Measurements from ENCODE around the gene NKD2.

NKD2 gene

DNA sequence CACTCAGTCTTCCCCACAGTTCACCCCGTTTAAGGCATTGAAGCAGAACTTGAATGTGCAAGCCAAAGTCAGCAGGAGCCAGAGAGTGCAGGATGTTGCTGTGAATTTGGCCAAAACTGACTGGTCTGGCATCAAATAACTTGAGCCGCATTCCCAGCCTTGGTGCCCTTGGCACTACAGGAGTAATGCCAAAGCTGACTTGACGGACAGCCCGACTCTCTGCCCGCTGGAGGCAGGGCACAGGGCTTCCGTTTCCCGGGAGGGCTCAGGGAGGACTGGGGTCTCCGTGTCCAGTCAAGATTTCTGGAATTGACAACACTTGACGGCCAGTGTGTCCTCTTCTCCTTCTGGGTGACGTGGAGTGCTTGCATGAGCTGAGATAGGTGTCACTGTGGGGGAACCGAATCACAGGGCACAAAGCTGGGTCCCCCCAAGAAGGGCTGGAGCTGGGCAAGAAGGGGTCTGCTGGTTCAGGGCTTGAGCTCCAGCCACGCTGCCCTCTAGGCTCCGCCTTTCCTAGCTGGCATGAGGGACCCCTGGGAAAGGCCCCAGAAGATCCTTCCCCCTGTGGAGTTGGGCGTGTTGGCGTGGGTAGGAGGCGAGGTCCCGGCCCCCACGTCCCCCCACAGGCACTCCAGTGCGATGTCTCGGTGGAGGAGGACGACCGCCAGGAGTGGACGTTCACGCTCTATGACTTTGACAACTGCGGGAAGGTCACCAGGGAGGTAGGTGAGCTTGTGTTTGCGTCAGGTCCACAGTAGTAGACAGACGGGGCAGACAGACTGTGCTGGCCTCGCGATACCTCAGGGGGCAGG lies 25.2 kb downstream of the NKD2 start:
- no peak overlapping the region for H3K27ac ChIP-seq
- TF ChIP-seq ZFX (IDR thresholded peaks at IDR 0.05) = no peak

DNA sequence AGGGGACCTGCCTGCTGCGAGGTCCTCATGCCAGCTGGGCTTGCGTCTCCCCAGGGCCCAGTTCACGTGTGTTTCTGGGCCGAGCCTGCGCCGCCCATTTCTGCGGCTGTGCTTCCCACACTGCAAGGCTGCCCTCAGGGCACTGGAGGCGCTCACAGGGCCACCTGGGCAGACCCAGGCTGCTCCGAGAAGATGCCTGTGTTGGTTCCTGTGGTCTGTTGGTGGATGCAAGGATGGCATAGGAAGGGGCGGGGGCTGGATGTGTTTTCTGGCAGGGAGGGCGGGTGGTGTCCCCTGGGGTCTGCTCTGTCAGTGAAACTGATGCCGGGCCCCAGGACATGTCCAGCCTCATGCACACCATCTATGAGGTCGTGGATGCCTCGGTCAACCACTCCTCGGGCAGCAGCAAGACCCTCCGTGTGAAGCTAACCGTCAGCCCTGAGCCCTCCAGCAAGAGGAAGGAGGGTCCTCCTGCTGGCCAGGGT lies 25.9 kb downstream of the NKD2 start:
- TF ChIP-seq, protein P1, sequence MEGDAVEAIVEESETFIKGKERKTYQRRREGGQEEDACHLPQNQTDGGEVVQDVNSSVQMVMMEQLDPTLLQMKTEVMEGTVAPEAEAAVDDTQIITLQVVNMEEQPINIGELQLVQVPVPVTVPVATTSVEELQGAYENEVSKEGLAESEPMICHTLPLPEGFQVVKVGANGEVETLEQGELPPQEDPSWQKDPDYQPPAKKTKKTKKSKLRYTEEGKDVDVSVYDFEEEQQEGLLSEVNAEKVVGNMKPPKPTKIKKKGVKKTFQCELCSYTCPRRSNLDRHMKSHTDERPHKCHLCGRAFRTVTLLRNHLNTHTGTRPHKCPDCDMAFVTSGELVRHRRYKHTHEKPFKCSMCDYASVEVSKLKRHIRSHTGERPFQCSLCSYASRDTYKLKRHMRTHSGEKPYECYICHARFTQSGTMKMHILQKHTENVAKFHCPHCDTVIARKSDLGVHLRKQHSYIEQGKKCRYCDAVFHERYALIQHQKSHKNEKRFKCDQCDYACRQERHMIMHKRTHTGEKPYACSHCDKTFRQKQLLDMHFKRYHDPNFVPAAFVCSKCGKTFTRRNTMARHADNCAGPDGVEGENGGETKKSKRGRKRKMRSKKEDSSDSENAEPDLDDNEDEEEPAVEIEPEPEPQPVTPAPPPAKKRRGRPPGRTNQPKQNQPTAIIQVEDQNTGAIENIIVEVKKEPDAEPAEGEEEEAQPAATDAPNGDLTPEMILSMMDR (conservative IDR thresholded peaks at IDR 0.05) = no peak
- no peak for TF ChIP-seq ZFX (IDR thresholded peaks at IDR 0.05)
- H3K27ac ChIP-seq = no peak overlapping the region

DNA sequence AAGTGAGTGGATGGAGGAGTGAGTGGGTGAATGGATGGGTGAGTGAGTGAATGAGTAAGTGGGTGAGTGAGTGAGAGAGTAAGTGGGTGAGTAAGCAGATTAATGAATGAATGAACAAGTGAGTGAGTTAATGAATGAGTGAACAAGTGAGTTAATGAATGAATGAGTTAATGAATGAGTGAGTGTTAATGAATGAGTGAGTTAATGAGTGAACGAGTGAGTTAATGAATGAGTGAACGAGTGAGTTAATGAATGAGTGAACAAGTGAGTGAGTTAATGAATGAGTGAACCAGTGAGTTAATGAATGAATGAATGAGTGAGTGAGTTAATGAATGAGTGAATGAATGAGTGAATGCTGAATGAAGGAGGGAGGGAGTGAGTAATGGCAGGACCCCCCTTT lies 26.4 kb downstream of the NKD2 start:
- no peak overlapping the region for H3K27ac ChIP-seq
- no peak for TF ChIP-seq ZFX (IDR thresholded peaks at IDR 0.05)

DNA sequence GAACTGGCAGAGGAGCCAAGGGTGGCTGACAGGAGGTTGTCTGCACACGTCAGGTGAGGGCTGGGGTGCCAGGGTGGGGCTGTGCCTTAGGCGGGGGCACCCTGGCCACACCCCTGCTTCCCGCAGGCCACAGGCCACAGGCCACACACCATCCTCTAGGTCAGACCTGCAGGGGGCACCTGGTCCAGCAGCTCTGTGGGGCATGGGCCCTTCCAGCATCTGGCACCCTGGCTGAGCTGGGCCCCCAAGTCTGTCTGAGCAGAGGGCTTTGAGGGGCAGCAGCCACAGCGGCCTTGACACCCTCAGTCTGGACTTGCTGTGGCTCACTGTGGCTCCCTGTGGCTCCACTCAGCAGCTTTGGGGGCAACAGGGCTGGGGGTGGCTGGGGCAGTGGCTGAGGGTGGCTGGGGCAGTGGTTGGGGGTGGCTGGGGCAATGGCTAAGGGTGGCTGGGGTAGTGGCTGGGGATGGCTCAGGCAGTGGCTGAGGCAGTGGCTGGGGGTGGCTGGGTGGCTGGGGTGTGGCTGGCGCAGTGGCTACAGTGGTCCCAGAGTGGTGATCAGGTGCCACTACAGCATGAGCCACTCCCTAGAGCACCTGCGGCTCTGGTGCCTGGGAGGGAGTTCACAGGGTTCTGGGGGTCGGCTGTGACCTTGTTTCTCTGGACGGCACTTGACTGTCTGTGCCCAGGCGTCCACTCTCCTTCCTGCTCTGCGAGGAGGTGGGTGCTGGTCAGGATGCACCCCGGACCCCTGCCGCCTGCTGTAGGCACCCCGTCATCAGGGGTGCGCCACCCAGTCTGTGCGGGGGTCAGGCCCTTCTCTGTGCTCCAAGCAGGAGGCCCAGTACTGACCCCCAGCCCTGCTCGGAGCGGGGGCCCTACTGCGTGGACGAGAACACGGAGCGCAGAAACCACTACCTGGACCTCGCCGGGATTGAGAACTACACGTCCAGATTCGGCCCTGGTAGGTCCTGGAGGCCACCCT lies 27.1 kb downstream of the NKD2 start:
- TF ChIP-seq, protein P1 (conservative IDR thresholded peaks at IDR 0.05) = no peak
- TF ChIP-seq ZFX (IDR thresholded peaks at IDR 0.05) = no peak
- no peak overlapping the region for H3K27ac ChIP-seq

DNA sequence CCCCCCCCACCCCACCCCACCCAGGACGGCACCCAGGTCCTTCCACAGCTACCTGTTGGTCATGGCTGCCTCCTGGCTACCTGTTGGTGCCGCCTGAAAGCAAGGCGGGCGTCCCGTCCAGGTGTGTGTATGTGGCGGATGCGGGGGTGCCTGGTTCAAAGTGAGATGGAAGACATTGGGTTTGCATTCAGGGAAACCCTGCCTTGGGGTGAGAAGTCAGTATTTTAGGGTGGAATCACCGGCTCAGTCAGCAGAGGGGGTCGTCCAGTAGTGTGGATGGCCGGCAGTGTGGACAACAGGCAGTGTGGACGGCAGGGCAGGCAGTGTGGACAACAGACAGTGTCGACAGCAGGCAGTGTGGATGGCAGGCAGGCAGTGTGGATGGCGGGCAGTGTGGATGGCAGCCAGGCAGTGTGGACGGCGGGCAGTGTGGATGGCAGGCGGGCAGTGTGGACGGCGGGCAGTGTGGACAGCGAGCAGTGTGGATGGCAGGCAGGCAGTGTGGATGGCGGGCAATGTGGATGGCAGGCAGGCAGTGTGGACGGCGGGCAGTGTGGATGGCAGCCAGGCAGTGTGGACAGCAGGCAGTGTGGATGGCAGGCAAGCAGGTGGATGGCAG lies 28.0 kb downstream of the NKD2 start:
- H3K27ac ChIP-seq = no peak overlapping the region
- TF ChIP-seq, protein P1 (conservative IDR thresholded peaks at IDR 0.05) = no peak
- TF ChIP-seq ZFX (IDR thresholded peaks at IDR 0.05) = no peak

DNA sequence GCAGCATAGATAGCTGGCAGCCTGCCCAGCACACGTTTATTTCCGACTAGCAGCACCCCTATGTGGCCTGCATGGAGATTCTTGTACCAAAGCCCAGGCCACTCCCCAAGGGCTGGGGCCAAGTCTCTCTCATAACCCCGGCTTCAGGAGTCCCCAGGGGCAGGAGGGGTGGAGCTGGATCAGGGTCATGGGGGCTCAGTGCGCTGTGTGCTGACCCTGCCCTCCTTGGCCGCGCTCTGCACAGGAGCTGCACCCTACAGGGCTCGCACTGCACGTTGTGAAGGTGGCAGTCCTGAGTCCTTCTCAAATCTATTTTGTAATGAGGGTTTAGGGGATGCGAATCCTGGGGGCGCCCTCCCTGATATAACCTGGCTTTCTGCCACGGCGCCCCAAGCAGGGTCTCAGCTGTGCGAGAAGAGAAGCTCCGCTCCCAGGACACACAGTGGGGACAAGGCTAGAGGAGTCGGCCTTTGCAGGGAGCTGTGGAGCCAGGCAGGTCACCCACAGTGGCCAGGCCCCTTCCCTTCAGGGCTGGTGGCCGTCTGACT lies 28.6 kb downstream of the NKD2 start:
- H3K27ac ChIP-seq = no peak overlapping the region
- no peak for TF ChIP-seq ZFX (IDR thresholded peaks at IDR 0.05)
- TF ChIP-seq, protein P1 (conservative IDR thresholded peaks at IDR 0.05) = no peak

DNA sequence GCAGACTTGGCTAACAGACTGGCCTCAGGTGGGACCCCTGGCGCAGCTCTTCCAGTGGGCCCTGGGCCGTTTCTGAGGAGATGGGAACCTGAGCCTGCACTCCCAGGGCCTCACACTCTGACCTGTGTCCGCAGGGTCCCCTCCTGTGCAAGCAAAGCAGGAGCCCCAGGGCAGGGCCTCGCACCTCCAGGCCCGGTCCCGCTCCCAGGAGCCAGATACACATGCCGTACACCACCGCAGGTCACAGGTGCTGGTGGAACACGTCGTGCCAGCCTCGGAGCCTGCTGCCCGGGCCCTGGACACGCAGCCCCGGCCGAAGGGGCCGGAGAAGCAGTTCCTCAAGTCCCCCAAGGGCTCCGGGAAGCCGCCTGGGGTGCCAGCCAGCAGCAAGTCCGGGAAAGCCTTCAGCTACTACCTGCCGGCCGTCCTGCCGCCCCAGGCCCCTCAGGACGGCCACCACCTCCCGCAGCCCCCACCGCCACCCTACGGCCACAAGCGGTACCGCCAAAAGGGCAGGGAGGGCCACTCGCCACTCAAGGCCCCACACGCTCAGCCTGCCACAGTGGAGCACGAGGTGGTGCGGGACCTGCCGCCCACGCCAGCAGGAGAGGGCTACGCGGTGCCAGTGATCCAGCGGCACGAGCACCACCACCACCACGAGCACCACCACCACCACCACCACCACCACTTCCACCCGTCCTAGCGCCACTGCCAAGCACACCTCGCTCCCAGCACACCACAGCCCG lies 29.2 kb downstream of the NKD2 start:
- H3K27ac ChIP-seq = no peak overlapping the region
- TF ChIP-seq, protein P1 (conservative IDR thresholded peaks at IDR 0.05) = no peak
- no peak for TF ChIP-seq ZFX (IDR thresholded peaks at IDR 0.05)

All from C4-2B (cell line).